Activated B cell treated with CpG ODN at 0.5 μM for 24 hours (primary cell): ENCODE measurements around the gene DCC. TPM values are rescaled to one million over a fixed set of nuclear protein-coding genes. Genes with fewer than 3 reads are reported as not detected.

Experiments
- ATAC-seq: fragments of 200-7000 bp; cut with Tn5 transposase; one replicate; pipeline ENCODE4 v1.10.0; 2021; ENCODE audit warnings: low read depth, mild to moderate bottlenecking, moderate library complexity
- CTCF ChIA-PET: fragments of 350-600 bp; sonication (Branson Sonifier 250); formaldehyde crosslinking; loops from one replicate; lab custom pipeline; 2021; ENCODE audit warnings: antibody characterized with exemption; lab: Charles Lee
- POLR2A ChIA-PET: fragments of 350-600 bp; sonication (Branson Sonifier 250); formaldehyde crosslinking; loops from one replicate; lab custom pipeline; 2021; ENCODE audit warnings: antibody characterized with exemption; lab: Charles Lee
- DNase-seq: peaks from one replicate; pipeline ENCODE4 v3.0.0; 2022
- H3K27ac Mint-ChIP-seq: one replicate; pipeline ENCODE4 v1.8.0; 2020; ENCODE audit warnings: mixed read lengths
- H3K27me3 Mint-ChIP-seq: one replicate; pipeline ENCODE4 v1.8.0; 2021; ENCODE audit warnings: mixed read lengths
- H3K36me3 Mint-ChIP-seq: one replicate; pipeline ENCODE4 v1.8.0; 2021; ENCODE audit warnings: low read depth, mixed read lengths
- H3K4me1 Mint-ChIP-seq: one replicate; pipeline ENCODE4 v1.8.0; 2021; ENCODE audit warnings: mixed read lengths
- H3K4me3 Mint-ChIP-seq: one replicate; pipeline ENCODE4 v1.8.0; 2020; ENCODE audit warnings: mild to moderate bottlenecking, mixed read lengths
- H3K9me3 Mint-ChIP-seq: one replicate; pipeline ENCODE4 v1.8.0; 2020; ENCODE audit warnings: mixed read lengths
- CTCF ChIP-seq: fragments of 200-600 bp; IDR thresholded peaks from one replicate; pipeline ENCODE4 v1.8.0; 2022; ENCODE audit warnings: antibody characterized with exemption, mild to moderate bottlenecking
- intact Hi-C: fragments of 100-400 bp; cut with micrococcal nuclease; formaldehyde crosslinking; loops from one replicate; pipeline ENCODE4 v1.15.1; 2024
- total RNA-seq: library from RNA; stranded (reverse); gene quantifications from 2 replicates; pipeline ENCODE4 v1.2.3, GENCODE V29; 2022

Gene DCC
- total RNA-seq, 1 donor from 2014 or later = not detected

DNA sequence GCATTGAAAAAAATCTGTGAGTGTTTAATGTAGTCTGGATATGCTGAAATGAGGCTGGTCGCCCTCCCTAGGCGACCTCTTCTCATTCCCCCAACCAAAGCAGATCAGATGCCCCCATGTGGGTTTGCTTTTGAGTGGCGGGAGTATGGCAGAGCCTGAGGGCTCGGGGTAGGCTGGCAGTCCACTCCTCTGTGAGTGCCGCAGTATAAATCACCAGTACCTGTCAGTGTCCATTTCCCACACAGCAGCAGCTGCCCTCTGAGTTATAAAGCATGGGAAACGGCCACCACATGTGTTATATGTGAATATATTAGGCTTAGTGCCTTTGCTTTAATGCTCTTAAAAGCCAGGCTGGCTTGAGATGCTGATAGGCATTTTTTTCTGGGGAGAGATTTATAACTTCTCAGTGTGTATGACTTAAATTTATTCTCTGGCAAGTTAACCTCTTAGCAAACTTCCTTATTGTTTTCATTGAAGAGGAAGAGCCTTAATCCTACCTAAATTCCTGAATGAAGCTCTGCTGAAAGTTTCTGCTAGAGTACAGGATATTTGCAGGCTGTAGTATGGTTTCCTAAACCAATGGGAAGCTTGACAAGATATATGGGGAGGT, 3.8 kb downstream of the DCC start:
- DNase-seq (no peak), ATAC-seq (no peak)
- POLR2A ChIA-PET = no interaction called here
- intact Hi-C loops = no loop called here
- Mint-ChIP-seq H3K4me3 (no peak overlapping the region), H3K4me1 (no peaks in the 10 kb centered on the region), H3K27me3 (peaks cover 24% of the 10 kb centered on the region), H3K36me3 (no peaks in the 10 kb centered on the region), H3K9me3 (no peaks in the 10 kb centered on the region), H3K27ac (no peak overlapping the region)
- CTCF ChIA-PET = no interaction called here
- no peak for TF ChIP-seq CTCF

- intact Hi-C loops = no loop called here
- Mint-ChIP-seq H3K4me1 (no peaks in the 10 kb centered on the region), H3K27ac (no peak overlapping the region), H3K36me3 (no peaks in the 10 kb centered on the region), H3K4me3 (no peak overlapping the region), H3K9me3 (no peaks in the 10 kb centered on the region), H3K27me3 (peaks cover 17% of the 10 kb centered on the region)
- POLR2A ChIA-PET = no interaction called here
- no peak for TF ChIP-seq CTCF
- CTCF ChIA-PET = no interaction called here
- ATAC-seq (no peak), DNase-seq (no peak)
Measured at GRCh38 chr18:52344881-52345280, 4.9 kb downstream of the DCC start.

DNA sequence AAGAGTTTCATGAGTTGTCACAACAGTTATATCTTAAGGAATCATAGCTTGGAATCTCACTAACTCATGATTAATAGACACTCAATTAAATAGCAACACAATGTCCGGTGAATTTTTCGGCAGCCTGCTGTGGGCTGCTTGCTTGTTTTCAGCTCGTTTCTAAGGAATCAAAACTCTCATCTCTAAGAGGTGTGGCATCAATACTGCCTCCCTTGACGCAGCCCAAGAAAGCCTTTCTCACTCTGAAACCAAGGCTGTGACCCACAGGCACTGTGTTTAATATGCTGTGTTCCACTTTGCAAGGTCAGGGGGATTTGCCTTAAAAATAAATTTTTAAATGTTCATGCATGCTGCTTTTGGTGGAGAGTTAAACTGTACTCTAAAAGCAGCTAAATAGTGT, 5.4 kb downstream of the DCC start:
- ATAC-seq (no peak), DNase-seq (no peak)
- ChIA-PET POLR2A (no interaction called here), CTCF (no interaction called here)
- Mint-ChIP-seq H3K36me3 (no peaks in the 10 kb centered on the region), H3K9me3 (no peaks in the 10 kb centered on the region), H3K4me3 (no peak overlapping the region), H3K27me3 (peaks cover 11% of the 10 kb centered on the region), H3K27ac (no peak overlapping the region), H3K4me1 (no peaks in the 10 kb centered on the region)
- TF ChIP-seq CTCF = no peak
- intact Hi-C loops = no loop called here

DNA sequence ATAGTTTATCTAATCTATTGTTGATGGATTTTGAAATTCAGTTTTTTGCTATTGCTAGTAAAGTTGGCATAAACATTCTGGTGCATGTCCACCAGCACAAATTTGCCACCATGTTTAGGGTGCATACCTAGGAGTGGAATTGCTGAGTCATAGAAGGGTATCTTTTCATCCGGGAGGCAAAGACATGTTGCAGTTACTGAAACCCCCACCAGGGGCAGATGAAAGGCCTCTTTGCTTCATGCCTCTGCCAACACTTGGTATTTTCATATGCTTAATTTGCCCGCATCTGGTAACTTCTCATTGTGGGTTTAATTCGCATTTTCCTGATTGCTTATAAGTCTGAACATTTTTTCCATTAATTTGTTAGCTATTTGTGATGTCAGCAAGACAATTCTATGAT, 8.2 kb downstream of the DCC start:
- H3K27ac Mint-ChIP-seq = no peak overlapping the region
- no peak for DNase-seq
- intact Hi-C loops = no loop called here
- TF ChIP-seq CTCF = no peak
- H3K4me3 Mint-ChIP-seq = no peak overlapping the region
- ChIA-PET CTCF (no interaction called here), POLR2A (no interaction called here)
- no peaks in the 10 kb centered on the region for H3K36me3 Mint-ChIP-seq
- H3K9me3 Mint-ChIP-seq = no peaks in the 10 kb centered on the region
- ATAC-seq = no peak
- no peaks in the 10 kb centered on the region for H3K4me1 Mint-ChIP-seq
- H3K27me3 Mint-ChIP-seq = no peaks in the 10 kb centered on the region

DNA sequence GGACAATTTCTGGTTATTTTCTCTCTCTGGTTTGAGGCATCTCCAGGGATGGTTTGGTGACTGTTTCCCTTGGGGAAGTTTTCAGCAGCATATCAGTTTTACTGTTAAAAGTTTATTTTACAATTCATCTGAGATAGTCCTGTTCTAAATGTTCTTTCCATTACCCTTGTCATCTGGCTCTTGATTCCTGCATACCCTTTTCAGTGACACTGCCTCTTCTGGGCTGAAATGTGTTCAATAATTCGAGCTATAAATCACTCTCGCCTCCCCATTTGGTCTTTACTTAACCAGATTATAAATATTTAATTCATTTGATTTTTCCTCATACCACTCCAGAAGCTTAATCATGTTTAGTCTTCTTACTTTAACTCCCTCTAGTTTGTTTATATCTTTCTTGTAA, 9.5 kb downstream of the DCC start:
- ChIA-PET POLR2A (no interaction called here), CTCF (no interaction called here)
- no peaks in the 10 kb centered on the region for H3K27me3 Mint-ChIP-seq
- no peak overlapping the region for H3K27ac Mint-ChIP-seq
- DNase-seq (no peak), ATAC-seq (no peak)
- H3K4me1 Mint-ChIP-seq = no peaks in the 10 kb centered on the region
- intact Hi-C loops = no loop called here
- TF ChIP-seq CTCF = no peak
- no peak overlapping the region for H3K4me3 Mint-ChIP-seq
- no peaks in the 10 kb centered on the region for H3K36me3 Mint-ChIP-seq
- no peaks in the 10 kb centered on the region for H3K9me3 Mint-ChIP-seq
